Measurements from ENCODE around the gene ENAM. TPM values are rescaled to one million over a fixed set of nuclear protein-coding genes. Genes with fewer than 3 reads are reported as not detected.
"Not testable (repeated sequence)": the region's sequence is repeated elsewhere in the genome, so short reads cannot be mapped to it uniquely, and the experiment has no call there.

Gene ENAM
- total RNA-seq, 1 experiment from 2014 or later: not detected

- no peaks in the 10 kb centered on the region for H3K4me1 ChIP-seq (ENCODE audit: control insufficient read depth, insufficient read depth, low read length)
- intact Hi-C loops (cut with micrococcal nuclease; ENCODE audit: unreplicated experiment) (no loop called here), in situ Hi-C loops (cut with HindIII; ENCODE audit: low pct_unique_long_range_greater_than_20kb, low sequenced_read_pairs) (no loop called here)
- no peak overlapping the region for H3K27ac ChIP-seq (ENCODE audit: low read length)
- no peak for TF ChIP-seq SIN3A (IDR thresholded peaks at IDR 0.05; ENCODE audit: borderline replicate concordance, insufficient read depth, low read depth, low read length)
- TF ChIP-seq, protein P1, sequence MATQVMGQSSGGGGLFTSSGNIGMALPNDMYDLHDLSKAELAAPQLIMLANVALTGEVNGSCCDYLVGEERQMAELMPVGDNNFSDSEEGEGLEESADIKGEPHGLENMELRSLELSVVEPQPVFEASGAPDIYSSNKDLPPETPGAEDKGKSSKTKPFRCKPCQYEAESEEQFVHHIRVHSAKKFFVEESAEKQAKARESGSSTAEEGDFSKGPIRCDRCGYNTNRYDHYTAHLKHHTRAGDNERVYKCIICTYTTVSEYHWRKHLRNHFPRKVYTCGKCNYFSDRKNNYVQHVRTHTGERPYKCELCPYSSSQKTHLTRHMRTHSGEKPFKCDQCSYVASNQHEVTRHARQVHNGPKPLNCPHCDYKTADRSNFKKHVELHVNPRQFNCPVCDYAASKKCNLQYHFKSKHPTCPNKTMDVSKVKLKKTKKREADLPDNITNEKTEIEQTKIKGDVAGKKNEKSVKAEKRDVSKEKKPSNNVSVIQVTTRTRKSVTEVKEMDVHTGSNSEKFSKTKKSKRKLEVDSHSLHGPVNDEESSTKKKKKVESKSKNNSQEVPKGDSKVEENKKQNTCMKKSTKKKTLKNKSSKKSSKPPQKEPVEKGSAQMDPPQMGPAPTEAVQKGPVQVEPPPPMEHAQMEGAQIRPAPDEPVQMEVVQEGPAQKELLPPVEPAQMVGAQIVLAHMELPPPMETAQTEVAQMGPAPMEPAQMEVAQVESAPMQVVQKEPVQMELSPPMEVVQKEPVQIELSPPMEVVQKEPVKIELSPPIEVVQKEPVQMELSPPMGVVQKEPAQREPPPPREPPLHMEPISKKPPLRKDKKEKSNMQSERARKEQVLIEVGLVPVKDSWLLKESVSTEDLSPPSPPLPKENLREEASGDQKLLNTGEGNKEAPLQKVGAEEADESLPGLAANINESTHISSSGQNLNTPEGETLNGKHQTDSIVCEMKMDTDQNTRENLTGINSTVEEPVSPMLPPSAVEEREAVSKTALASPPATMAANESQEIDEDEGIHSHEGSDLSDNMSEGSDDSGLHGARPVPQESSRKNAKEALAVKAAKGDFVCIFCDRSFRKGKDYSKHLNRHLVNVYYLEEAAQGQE (IDR thresholded peaks at IDR 0.05; ENCODE audit: insufficient read depth in 1 of 2, low read depth in 2 of 2, low read length in 1 of 2): no peak
- no peak for TF ChIP-seq CTCF (IDR thresholded peaks at IDR 0.05)
- TF ChIP-seq TCF7L2 (IDR thresholded peaks at IDR 0.05; ENCODE audit: low read depth, low read length): no peak
- no peak for TF ChIP-seq POLR2AphosphoS5 (IDR thresholded peaks at IDR 0.05; ENCODE audit: low read depth, low read length)
- BruUV-seq (replicated peaks): no TSS peak
- H3K27me3 ChIP-seq (ENCODE audit: control insufficient read depth, insufficient read depth, low read length): no peaks in the 10 kb centered on the region
- no peak for ATAC-seq
- ChIA-PET POLR2A (no interaction called here), CTCF (interaction anchor here (0.7 kb wide), 1 partner anchor 186 kb away, joined by 11 read pairs; no protein-coding TSS in a partner anchor)
- H3K9me3 ChIP-seq (ENCODE audit: control insufficient read depth, insufficient read depth, low read depth, low read length): no peaks in the 10 kb centered on the region
- no peak for DNase-seq (ENCODE audit: low read depth, low spot score)
- no peak overlapping the region for H3K4me3 ChIP-seq (ENCODE audit: low read depth in 2 of 2, low read length in 2 of 2)
- H3K36me3 ChIP-seq (ENCODE audit: control insufficient read depth, insufficient read depth, low read length): no peaks in the 10 kb centered on the region
Observed at GRCh38 chr4:70637239-70637913, 8.8 kb downstream of the ENAM start.

- no peak for DNase-seq (ENCODE audit: low read depth, low spot score)
- no peak for ATAC-seq
- H3K4me3 ChIP-seq (ENCODE audit: low read depth in 2 of 2, low read length in 2 of 2): no peak overlapping the region
- in situ Hi-C loops (cut with HindIII; ENCODE audit: low pct_unique_long_range_greater_than_20kb, low sequenced_read_pairs): no loop called here
- intact Hi-C loops (cut with micrococcal nuclease; ENCODE audit: unreplicated experiment): no loop called here
- ChIA-PET POLR2A (no interaction called here), CTCF (no interaction called here)
- no peak for TF ChIP-seq SIN3A (IDR thresholded peaks at IDR 0.05; ENCODE audit: borderline replicate concordance, insufficient read depth, low read depth, low read length)
- no peak for TF ChIP-seq CTCF (IDR thresholded peaks at IDR 0.05)
- TF ChIP-seq POLR2AphosphoS5 (IDR thresholded peaks at IDR 0.05; ENCODE audit: low read depth, low read length): no peak
- no peaks in the 10 kb centered on the region for H3K36me3 ChIP-seq (ENCODE audit: control insufficient read depth, insufficient read depth, low read length)
- no TSS peak for BruUV-seq (replicated peaks)
- no peaks in the 10 kb centered on the region for H3K9me3 ChIP-seq (ENCODE audit: control insufficient read depth, insufficient read depth, low read depth, low read length)
- no peak overlapping the region for H3K27ac ChIP-seq (ENCODE audit: low read length)
- H3K27me3 ChIP-seq (ENCODE audit: control insufficient read depth, insufficient read depth, low read length): no peaks in the 10 kb centered on the region
- H3K4me1 ChIP-seq (ENCODE audit: control insufficient read depth, insufficient read depth, low read length): no peaks in the 10 kb centered on the region
Observed at GRCh38 chr4:70640192-70640591, 11.6 kb downstream of the ENAM start.

GRCh38 chr4:70650741-70651140 is 22.2 kb downstream of the ENAM start:
- intact Hi-C loops (cut with micrococcal nuclease; ENCODE audit: unreplicated experiment): loop anchor here (10.0 kb wide), 1 partner anchor 164 kb away; no protein-coding TSS in a partner anchor
- ATAC-seq; H3K36me3 ChIP-seq (ENCODE audit: control insufficient read depth, insufficient read depth, low read length); H3K9me3 ChIP-seq (ENCODE audit: control insufficient read depth, insufficient read depth, low read depth, low read length); BruUV-seq (replicated peaks); POLR2A ChIA-PET; DNase-seq (ENCODE audit: low read depth, low spot score); H3K27me3 ChIP-seq (ENCODE audit: control insufficient read depth, insufficient read depth, low read length); H3K4me3 ChIP-seq (ENCODE audit: low read depth in 2 of 2, low read length in 2 of 2); H3K4me1 ChIP-seq (ENCODE audit: control insufficient read depth, insufficient read depth, low read length); in situ Hi-C loops (cut with HindIII; ENCODE audit: low pct_unique_long_range_greater_than_20kb, low sequenced_read_pairs); H3K27ac ChIP-seq (ENCODE audit: low read length): not testable (repeated sequence)
- CTCF ChIA-PET: interaction anchor here (1.1 kb wide), 1 partner anchor 360 kb away, joined by 4 read pairs; no protein-coding TSS in a partner anchor

Data from Panc1 (cell line).